GM23338 (cell line): Measurements from ENCODE around the gene TMEM33. TPM values are rescaled to one million over a fixed set of nuclear protein-coding genes. Genes with fewer than 3 reads are reported as not detected.

Experiments
- ATAC-seq: fragments of 200-7000 bp; cut with Tn5 transposase; 3 replicates; pipeline ENCODE4 v1.9.1; 2020
- DNase-seq: peaks from one replicate; pipeline ENCODE4 v3.0.0-alpha.2; 2015; ENCODE audit warnings: low spot score
- H2AFZ ChIP-seq: fragments of 200-600 bp; sonication (generic); 2 replicates; pipeline ENCODE4 v1.8.0; 2016; ENCODE audit warnings: antibody characterized with exemption, mild to moderate bottlenecking, moderate library complexity
- H3F3A ChIP-seq: fragments of 200-600 bp; sonication (generic); replicated peaks from 2 replicates; pipeline ENCODE4 v1.8.0; 2017; ENCODE audit warnings: antibody characterized with exemption, mixed run types, low read depth
- H3K27ac ChIP-seq: fragments of 200-600 bp; sonication (generic); 2 replicates; pipeline ENCODE4 v1.6.1; 2016; ENCODE audit warnings: low read depth
- H3K27me3 ChIP-seq: fragments of 200-600 bp; sonication (generic); 2 replicates; pipeline ENCODE4 v1.8.0; 2016; ENCODE audit warnings: mild to moderate bottlenecking, mixed run types, moderate library complexity; ENCODE audit not compliant: insufficient read depth
- H3K36me3 ChIP-seq: fragments of 200-600 bp; sonication (generic); 2 replicates; pipeline ENCODE4 v1.8.0; 2016; ENCODE audit warnings: mild to moderate bottlenecking; ENCODE audit not compliant: insufficient read depth
- H3K4me1 ChIP-seq: fragments of 200-600 bp; sonication (generic); 2 replicates; pipeline ENCODE4 v1.8.0; 2016; ENCODE audit warnings: mild to moderate bottlenecking, moderate library complexity; ENCODE audit not compliant: insufficient read depth
- H3K4me2 ChIP-seq: fragments of 200-600 bp; sonication (generic); 2 replicates; pipeline ENCODE4 v1.7.1; 2017; ENCODE audit warnings: mixed run types
- H3K4me3 ChIP-seq: fragments of 200-600 bp; sonication (generic); 2 replicates; pipeline ENCODE4 v1.6.1; 2016; ENCODE audit warnings: mixed run types
- H3K79me2 ChIP-seq: fragments of 200-600 bp; sonication (generic); replicated peaks from 2 replicates; pipeline ENCODE4 v1.8.0; 2017; ENCODE audit warnings: mild to moderate bottlenecking; ENCODE audit not compliant: insufficient read depth
- H3K9me2 ChIP-seq: fragments of 200-600 bp; sonication (generic); 2 replicates; pipeline ENCODE4 v1.8.0; 2017; ENCODE audit not compliant: insufficient read depth
- H4K20me1 ChIP-seq: fragments of 200-600 bp; sonication (generic); replicated peaks from 2 replicates; pipeline ENCODE4 v1.8.0; 2017; ENCODE audit warnings: mild to moderate bottlenecking; ENCODE audit not compliant: insufficient read depth
- H3K27ac Mint-ChIP-seq: 2 replicates; pipeline ENCODE4 v1.8.0; 2020; ENCODE audit warnings: inconsistent platforms, mild to moderate bottlenecking, moderate library complexity, mixed read lengths
- H3K27me3 Mint-ChIP-seq: 3 replicates; pipeline ENCODE4 v1.8.0; 2022; ENCODE audit warnings: low read depth, mild to moderate bottlenecking, moderate library complexity, mixed read lengths, inconsistent platforms; ENCODE audit not compliant: insufficient read depth, poor library complexity
- H3K36me3 Mint-ChIP-seq: 3 replicates; pipeline ENCODE4 v1.8.0; 2021; ENCODE audit warnings: low read depth, mild to moderate bottlenecking, inconsistent platforms, moderate library complexity, mixed read lengths
- H3K4me1 Mint-ChIP-seq: 3 replicates; pipeline ENCODE4 v1.8.0; 2020; ENCODE audit warnings: mild to moderate bottlenecking, inconsistent platforms, mixed read lengths
- H3K4me3 Mint-ChIP-seq: 3 replicates; pipeline ENCODE4 v1.8.0; 2021; ENCODE audit warnings: moderate library complexity, mild to moderate bottlenecking, inconsistent platforms, mixed read lengths
- H3K9me3 Mint-ChIP-seq: 3 replicates; pipeline ENCODE4 v1.8.0; 2020; ENCODE audit warnings: moderate library complexity, mild to moderate bottlenecking, inconsistent platforms, mixed read lengths
- ETS1 ChIP-seq: IDR thresholded peaks from 2 replicates; pipeline ENCODE4 v1.6.1; 2016; ENCODE audit warnings: antibody characterized with exemption
- EZH2 ChIP-seq: fragments of 200-600 bp; sonication (generic); IDR thresholded peaks from one replicate; pipeline ENCODE4 v1.8.0; 2017; ENCODE audit warnings: antibody characterized with exemption, mild to moderate bottlenecking, low read depth; ENCODE audit not compliant: unreplicated experiment
- EZH2phosphoT487 ChIP-seq: fragments of 200-600 bp; sonication (generic); IDR thresholded peaks from one replicate; pipeline ENCODE4 v1.8.1; 2018; ENCODE audit warnings: antibody characterized with exemption; ENCODE audit not compliant: unreplicated experiment
- NANOG ChIP-seq: IDR thresholded peaks from 2 replicates; pipeline ENCODE4 v1.6.1; 2016; ENCODE audit warnings: antibody characterized with exemption, borderline replicate concordance
- POLR2AphosphoS5 ChIP-seq: IDR thresholded peaks from 2 replicates; pipeline ENCODE4 v1.6.1; 2016; ENCODE audit warnings: antibody characterized with exemption, low read depth
- STAT1 ChIP-seq: IDR thresholded peaks from one replicate; pipeline ENCODE4 v1.6.1; 2016; ENCODE audit warnings: antibody characterized with exemption; ENCODE audit not compliant: unreplicated experiment
- ZNF114 ChIP-seq: fragments of 250-450 bp; sonication (Bioruptor Pico); IDR thresholded peaks from 2 replicates; pipeline ENCODE4 v1.5.0; 2020; ENCODE audit warnings: mild to moderate bottlenecking, moderate library complexity
- polyA plus RNA-seq: library from polyadenylated mRNA; unstranded; fragments of >200 nt; fragmentation: Nextera tagmentation; extraction: Ambion mirVana; gene quantifications from 2 replicates; pipeline ENCODE4 v1.2.1, GENCODE V29; 2016
- total RNA-seq: library from RNA; depleted of rRNA; stranded (reverse); fragments of >200 nt; shearing (Covaris generic); gene quantifications from 2 replicates; pipeline ENCODE4 v1.2.3, GENCODE V29; 2014
- TF ChIP-seq, protein P1 (sequence below), 2 experiments: fragments of 200-600 bp in 1 of 2; sonication (generic) in 1 of 2; conservative IDR thresholded peaks; 2 replicates each; pipeline versions ENCODE4 v1.5.1 to v1.6.1; 2016 to 2017; ENCODE audit warnings: antibody characterized with exemption in 2 of 2, low read depth in 2 of 2, mild to moderate bottlenecking in 2 of 2, moderate library complexity in 1 of 2
- TF ChIP-seq, protein P2 (sequence below): fragments of 250-450 bp; sonication (Bioruptor Pico); IDR thresholded peaks from 2 replicates; pipeline ENCODE4 v1.5.0; 2020; ENCODE audit warnings: mild to moderate bottlenecking, moderate library complexity

The TMEM33 gene
- total and polyA plus RNA-seq, 2 experiments from 2014 or later = 46.2 to 117 TPM

DNA sequence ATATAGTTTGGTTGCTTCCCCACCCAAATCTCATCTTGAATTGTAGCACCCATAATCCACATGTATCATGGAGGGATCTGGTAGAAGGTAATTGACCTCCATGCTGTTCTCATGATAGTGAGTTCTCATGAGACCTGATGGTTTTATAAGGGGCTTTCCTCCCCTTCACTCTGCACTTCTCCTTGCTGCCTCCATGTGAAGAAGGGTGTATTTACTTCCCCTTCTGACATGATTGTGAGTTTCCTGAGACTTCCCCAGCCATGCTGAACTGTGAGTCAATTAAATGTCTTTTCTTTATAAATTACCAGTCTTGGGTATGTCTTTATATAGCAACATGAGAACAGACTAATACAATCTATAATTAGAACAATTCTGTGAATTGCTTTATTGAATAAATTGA lies 34.4 kb downstream of the TMEM33 start (continued):
- TF ChIP-seq, protein P1, sequence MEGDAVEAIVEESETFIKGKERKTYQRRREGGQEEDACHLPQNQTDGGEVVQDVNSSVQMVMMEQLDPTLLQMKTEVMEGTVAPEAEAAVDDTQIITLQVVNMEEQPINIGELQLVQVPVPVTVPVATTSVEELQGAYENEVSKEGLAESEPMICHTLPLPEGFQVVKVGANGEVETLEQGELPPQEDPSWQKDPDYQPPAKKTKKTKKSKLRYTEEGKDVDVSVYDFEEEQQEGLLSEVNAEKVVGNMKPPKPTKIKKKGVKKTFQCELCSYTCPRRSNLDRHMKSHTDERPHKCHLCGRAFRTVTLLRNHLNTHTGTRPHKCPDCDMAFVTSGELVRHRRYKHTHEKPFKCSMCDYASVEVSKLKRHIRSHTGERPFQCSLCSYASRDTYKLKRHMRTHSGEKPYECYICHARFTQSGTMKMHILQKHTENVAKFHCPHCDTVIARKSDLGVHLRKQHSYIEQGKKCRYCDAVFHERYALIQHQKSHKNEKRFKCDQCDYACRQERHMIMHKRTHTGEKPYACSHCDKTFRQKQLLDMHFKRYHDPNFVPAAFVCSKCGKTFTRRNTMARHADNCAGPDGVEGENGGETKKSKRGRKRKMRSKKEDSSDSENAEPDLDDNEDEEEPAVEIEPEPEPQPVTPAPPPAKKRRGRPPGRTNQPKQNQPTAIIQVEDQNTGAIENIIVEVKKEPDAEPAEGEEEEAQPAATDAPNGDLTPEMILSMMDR (conservative IDR thresholded peaks at IDR 0.05; ENCODE audit: low read depth in 2 of 2) = no peak
- TF ChIP-seq EZH2phosphoT487 = no peak
- TF ChIP-seq, protein P2, sequence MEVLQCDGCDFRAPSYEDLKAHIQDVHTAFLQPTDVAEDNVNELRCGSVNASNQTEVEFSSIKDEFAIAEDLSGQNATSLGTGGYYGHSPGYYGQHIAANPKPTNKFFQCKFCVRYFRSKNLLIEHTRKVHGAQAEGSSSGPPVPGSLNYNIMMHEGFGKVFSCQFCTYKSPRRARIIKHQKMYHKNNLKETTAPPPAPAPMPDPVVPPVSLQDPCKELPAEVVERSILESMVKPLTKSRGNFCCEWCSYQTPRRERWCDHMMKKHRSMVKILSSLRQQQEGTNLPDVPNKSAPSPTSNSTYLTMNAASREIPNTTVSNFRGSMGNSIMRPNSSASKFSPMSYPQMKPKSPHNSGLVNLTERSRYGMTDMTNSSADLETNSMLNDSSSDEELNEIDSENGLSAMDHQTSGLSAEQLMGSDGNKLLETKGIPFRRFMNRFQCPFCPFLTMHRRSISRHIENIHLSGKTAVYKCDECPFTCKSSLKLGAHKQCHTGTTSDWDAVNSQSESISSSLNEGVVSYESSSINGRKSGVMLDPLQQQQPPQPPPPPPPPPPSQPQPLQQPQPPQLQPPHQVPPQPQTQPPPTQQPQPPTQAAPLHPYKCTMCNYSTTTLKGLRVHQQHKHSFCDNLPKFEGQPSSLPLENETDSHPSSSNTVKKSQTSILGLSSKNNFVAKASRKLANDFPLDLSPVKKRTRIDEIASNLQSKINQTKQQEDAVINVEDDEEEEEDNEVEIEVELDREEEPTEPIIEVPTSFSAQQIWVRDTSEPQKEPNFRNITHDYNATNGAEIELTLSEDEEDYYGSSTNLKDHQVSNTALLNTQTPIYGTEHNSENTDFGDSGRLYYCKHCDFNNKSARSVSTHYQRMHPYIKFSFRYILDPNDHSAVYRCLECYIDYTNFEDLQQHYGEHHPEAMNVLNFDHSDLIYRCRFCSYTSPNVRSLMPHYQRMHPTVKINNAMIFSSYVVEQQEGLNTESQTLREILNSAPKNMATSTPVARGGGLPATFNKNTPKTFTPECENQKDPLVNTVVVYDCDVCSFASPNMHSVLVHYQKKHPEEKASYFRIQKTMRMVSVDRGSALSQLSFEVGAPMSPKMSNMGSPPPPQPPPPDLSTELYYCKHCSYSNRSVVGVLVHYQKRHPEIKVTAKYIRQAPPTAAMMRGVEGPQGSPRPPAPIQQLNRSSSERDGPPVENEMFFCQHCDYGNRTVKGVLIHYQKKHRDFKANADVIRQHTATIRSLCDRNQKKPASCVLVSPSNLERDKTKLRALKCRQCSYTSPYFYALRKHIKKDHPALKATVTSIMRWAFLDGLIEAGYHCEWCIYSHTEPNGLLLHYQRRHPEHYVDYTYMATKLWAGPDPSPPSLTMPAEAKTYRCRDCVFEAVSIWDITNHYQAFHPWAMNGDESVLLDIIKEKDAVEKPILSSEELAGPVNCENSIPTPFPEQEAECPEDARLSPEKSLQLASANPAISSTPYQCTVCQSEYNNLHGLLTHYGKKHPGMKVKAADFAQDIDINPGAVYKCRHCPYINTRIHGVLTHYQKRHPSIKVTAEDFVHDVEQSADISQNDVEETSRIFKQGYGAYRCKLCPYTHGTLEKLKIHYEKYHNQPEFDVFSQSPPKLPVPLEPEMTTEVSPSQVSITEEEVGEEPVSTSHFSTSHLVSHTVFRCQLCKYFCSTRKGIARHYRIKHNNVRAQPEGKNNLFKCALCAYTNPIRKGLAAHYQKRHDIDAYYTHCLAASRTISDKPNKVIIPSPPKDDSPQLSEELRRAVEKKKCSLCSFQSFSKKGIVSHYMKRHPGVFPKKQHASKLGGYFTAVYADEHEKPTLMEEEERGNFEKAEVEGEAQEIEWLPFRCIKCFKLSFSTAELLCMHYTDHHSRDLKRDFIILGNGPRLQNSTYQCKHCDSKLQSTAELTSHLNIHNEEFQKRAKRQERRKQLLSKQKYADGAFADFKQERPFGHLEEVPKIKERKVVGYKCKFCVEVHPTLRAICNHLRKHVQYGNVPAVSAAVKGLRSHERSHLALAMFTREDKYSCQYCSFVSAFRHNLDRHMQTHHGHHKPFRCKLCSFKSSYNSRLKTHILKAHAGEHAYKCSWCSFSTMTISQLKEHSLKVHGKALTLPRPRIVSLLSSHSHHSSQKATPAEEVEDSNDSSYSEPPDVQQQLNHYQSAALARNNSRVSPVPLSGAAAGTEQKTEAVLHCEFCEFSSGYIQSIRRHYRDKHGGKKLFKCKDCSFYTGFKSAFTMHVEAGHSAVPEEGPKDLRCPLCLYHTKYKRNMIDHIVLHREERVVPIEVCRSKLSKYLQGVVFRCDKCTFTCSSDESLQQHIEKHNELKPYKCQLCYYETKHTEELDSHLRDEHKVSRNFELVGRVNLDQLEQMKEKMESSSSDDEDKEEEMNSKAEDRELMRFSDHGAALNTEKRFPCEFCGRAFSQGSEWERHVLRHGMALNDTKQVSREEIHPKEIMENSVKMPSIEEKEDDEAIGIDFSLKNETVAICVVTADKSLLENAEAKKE = no peak
- TF ChIP-seq EZH2 = no peak
- no peak for TF ChIP-seq POLR2AphosphoS5
- no peak for TF ChIP-seq NANOG

DNA sequence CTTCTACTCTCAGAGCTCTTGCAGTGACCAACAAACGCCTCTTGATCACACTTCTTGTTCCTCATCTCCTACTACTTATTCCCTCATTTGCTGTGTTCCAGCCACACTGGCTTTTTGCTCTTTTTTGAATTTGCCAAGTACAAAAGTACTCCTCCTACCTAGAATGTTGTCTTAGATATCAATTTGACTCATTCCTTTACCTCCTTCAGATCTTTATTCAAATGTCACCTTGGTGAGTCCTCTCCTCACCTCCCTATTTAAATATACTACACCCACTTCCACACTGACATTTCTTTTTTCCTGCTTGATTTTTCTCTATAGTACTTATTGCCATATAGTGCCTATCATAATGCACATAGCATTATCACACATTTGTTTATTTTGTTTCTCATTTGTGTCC lies 40.1 kb downstream of the TMEM33 start:
- no peak for ATAC-seq
- TF ChIP-seq STAT1 (no peak), NANOG (no peak), ZNF114 (CRISPR knock-in tag) (no peak), ETS1 (no peak)

More for the DNA sequence above, 40.1 kb downstream of the TMEM33 start:
- Histone ChIP-seq H3K36me3 (0 out of 2 replicates have a peak, but pooled peaks cover 3% of the 10 kb centered on the region), H3K4me1 (peaks cover 11% of the 10 kb centered on the region; the same call in 1 of the 2 replicates), H3K27ac (no peak overlapping the region), H3K4me2 (no peak overlapping the region), H3K9me2 (no peaks in the 10 kb centered on the region), H2AFZ (no peak overlapping the region), H4K20me1 (no peaks in the 10 kb centered on the region), H3K27me3 (no peaks in the 10 kb centered on the region), H3K79me2 (no peaks in the 10 kb centered on the region), H3F3A (no peaks in the 10 kb centered on the region), H3K4me3 (no peak overlapping the region)
- no peak overlapping the region for H3K27ac Mint-ChIP-seq
- peaks cover 14% of the 10 kb centered on the region for H3K4me1 Mint-ChIP-seq
- H3K9me3 Mint-ChIP-seq = peaks cover 5% of the 10 kb centered on the region; the same call in 2 of the 3 replicates
- no peak for DNase-seq
- H3K27me3 Mint-ChIP-seq = no peaks in the 10 kb centered on the region
- no peaks in the 10 kb centered on the region; the same call in 2 of the 3 replicates for H3K36me3 Mint-ChIP-seq
- H3K4me3 Mint-ChIP-seq = no peak overlapping the region
